Duodenal mucosa (tissue), 2 donors: ENCODE results near the gene C1orf105.

ENCODE experiments used
- H3K27ac ChIP-seq: one replicate; pipeline ENCODE4 v1.7.0; 2013; ENCODE audit warnings: low read depth, low read length
- H3K27me3 ChIP-seq, 2 donors: one replicate each; pipeline ENCODE4 v1.7.0; 2013; ENCODE audit warnings: low read length in 2 of 2, control low read depth in 1 of 2; ENCODE audit not compliant: insufficient read depth in 2 of 2, control insufficient read depth in 1 of 2
- H3K36me3 ChIP-seq, 2 donors: one replicate each; pipeline ENCODE4 v1.7.0; 2013; ENCODE audit warnings: low read length in 2 of 2, control low read depth in 1 of 2; ENCODE audit not compliant: insufficient read depth in 2 of 2, control insufficient read depth in 1 of 2
- H3K4me1 ChIP-seq, 2 donors: one replicate each; pipeline ENCODE4 v1.7.0; 2013; ENCODE audit warnings: low read length in 2 of 2, control low read depth in 1 of 2; ENCODE audit not compliant: insufficient read depth in 2 of 2, control insufficient read depth in 1 of 2
- H3K4me3 ChIP-seq, 2 donors: one replicate each; pipeline ENCODE4 v1.7.0; 2013; ENCODE audit warnings: low read length in 2 of 2, low read depth in 1 of 2
- H3K9ac ChIP-seq, 2 donors: one replicate each; pipeline ENCODE4 v1.7.0; 2013; ENCODE audit warnings: low read length in 2 of 2, low read depth in 1 of 2
- H3K9me3 ChIP-seq, 2 donors: one replicate each; pipeline ENCODE4 v1.7.0; 2013; ENCODE audit warnings: low read length in 2 of 2, control low read depth in 1 of 2; ENCODE audit not compliant: control insufficient read depth in 1 of 2

C1orf105 gene

GRCh38 chr1:172468296-172468695 lies 47.8 kb downstream of the C1orf105 start:
- no peak overlapping the region for H3K4me3 ChIP-seq
- H3K36me3 ChIP-seq, result no peaks in the 10 kb centered on the region
- no peak overlapping the region for H3K27ac ChIP-seq
- no peaks in the 10 kb centered on the region for H3K9me3 ChIP-seq
- no peaks in the 10 kb centered on the region for H3K27me3 ChIP-seq
- H3K9ac ChIP-seq, result no peak overlapping the region
- H3K4me1 ChIP-seq, result no peaks in the 10 kb centered on the region

DNA sequence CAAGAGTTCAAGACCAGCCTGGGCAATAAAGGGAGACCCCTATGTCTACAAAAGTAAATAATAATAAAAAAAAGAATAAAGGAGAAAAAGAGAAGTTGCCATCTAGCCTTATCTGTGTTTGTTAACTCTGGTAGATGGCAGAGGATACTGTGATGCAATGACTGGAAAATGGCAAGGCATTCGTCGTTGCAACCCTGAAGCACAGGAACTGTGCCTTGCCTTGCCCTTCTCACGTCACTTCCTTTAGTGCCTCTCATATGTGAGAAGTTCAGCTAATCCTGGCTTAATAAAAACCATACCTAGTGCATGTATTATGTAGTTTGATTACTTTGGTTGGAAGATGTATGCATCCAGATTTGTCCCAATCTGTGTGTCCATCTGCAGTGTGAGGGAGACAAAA lies 49.2 kb downstream of the C1orf105 start:
- H3K27me3 ChIP-seq, result no peaks in the 10 kb centered on the region

GRCh38 chr1:172470149-172470548 lies 49.7 kb downstream of the C1orf105 start:
- H3K4me1 ChIP-seq, result no peaks in the 10 kb centered on the region
- no peaks in the 10 kb centered on the region for H3K27me3 ChIP-seq
- no peak overlapping the region for H3K27ac ChIP-seq
- H3K9ac ChIP-seq, result no peak overlapping the region
- H3K9me3 ChIP-seq, result no peaks in the 10 kb centered on the region
- H3K4me3 ChIP-seq, result no peak overlapping the region
- H3K36me3 ChIP-seq, result no peaks in the 10 kb centered on the region

More for the DNA sequence above, 49.2 kb downstream of the C1orf105 start:
- Histone ChIP-seq H3K36me3 (no peaks in the 10 kb centered on the region), H3K27ac (no peak overlapping the region), H3K4me3 (no peak overlapping the region), H3K9me3 (no peaks in the 10 kb centered on the region), H3K9ac (no peak overlapping the region), H3K4me1 (no peaks in the 10 kb centered on the region)

DNA sequence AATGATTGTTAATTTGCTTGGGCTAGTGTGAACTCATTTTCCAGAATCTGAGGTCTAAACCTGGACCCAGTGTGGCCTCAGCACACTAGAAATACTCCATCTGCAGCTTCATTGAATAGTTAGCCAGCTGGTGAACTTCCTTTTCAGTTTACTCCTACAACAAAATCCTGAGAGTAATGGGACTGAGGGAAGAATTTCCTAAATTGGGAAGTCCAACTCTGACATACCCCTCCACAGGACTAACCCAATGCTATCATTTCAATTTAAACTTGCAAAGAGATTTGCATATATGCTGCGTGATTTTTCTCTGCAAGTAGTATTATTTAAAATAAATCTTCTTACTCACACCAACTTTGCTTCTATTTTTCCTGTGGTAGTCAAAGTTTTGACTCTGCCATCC lies 51.2 kb downstream of the C1orf105 start:
- no peaks in the 10 kb centered on the region for H3K9me3 ChIP-seq
- H3K27ac ChIP-seq, result no peak overlapping the region
- no peak overlapping the region for H3K9ac ChIP-seq
- no peaks in the 10 kb centered on the region for H3K36me3 ChIP-seq
- no peaks in the 10 kb centered on the region for H3K27me3 ChIP-seq
- no peak overlapping the region for H3K4me3 ChIP-seq
- no peaks in the 10 kb centered on the region for H3K4me1 ChIP-seq

GRCh38 chr1:172472495-172472894 lies 52.0 kb downstream of the C1orf105 start:
- no peak overlapping the region for H3K9ac ChIP-seq
- no peaks in the 10 kb centered on the region for H3K9me3 ChIP-seq
- no peak overlapping the region for H3K4me3 ChIP-seq
- H3K27me3 ChIP-seq, result no peaks in the 10 kb centered on the region
- H3K4me1 ChIP-seq, result no peaks in the 10 kb centered on the region
- no peak overlapping the region for H3K27ac ChIP-seq
- no peaks in the 10 kb centered on the region for H3K36me3 ChIP-seq

DNA sequence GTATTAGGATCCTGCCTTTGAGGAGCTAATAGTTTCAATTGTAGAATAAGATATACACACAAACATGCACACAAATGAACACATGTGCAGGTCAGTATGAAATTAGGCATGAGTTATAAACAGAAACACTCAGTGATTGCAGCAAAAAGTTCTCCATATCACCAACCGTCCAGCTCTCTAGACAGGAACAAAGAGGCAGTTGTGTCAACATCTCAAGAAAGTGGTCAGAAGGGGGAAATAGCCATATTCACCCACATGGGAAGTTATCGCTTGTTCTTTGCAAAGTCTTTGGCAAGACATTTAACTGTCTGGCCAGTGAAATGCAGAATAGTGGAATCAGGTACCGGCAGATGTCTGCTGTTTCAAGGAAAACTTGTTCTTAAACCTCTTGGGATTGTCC lies 52.8 kb downstream of the C1orf105 start:
- no peak overlapping the region for H3K9ac ChIP-seq
- H3K4me1 ChIP-seq, result no peaks in the 10 kb centered on the region
- H3K27ac ChIP-seq, result no peak overlapping the region
- H3K4me3 ChIP-seq, result no peak overlapping the region
- H3K36me3 ChIP-seq, result no peaks in the 10 kb centered on the region
- no peaks in the 10 kb centered on the region for H3K9me3 ChIP-seq
- H3K27me3 ChIP-seq, result no peaks in the 10 kb centered on the region

- no peaks in the 10 kb centered on the region for H3K9me3 ChIP-seq
- no peak overlapping the region for H3K9ac ChIP-seq
- no peaks in the 10 kb centered on the region for H3K27me3 ChIP-seq
- no peaks in the 10 kb centered on the region for H3K4me1 ChIP-seq
- H3K36me3 ChIP-seq, result no peaks in the 10 kb centered on the region
- no peak overlapping the region for H3K27ac ChIP-seq
- no peak overlapping the region for H3K4me3 ChIP-seq
Measured at GRCh38 chr1:172473842-172474241, 53.4 kb downstream of the C1orf105 start.

GRCh38 chr1:172476218-172476811 lies 55.8 kb downstream of the C1orf105 start:
- Histone ChIP-seq H3K4me1 (no peaks in the 10 kb centered on the region), H3K27me3 (no peaks in the 10 kb centered on the region), H3K4me3 (no peak overlapping the region), H3K27ac (no peak overlapping the region), H3K9me3 (no peaks in the 10 kb centered on the region), H3K36me3 (no peaks in the 10 kb centered on the region), H3K9ac (no peak overlapping the region)

- Histone ChIP-seq H3K27ac (no peak overlapping the region), H3K4me1 (no peaks in the 10 kb centered on the region), H3K36me3 (no peaks in the 10 kb centered on the region), H3K27me3 (no peaks in the 10 kb centered on the region), H3K4me3 (no peak overlapping the region), H3K9ac (no peak overlapping the region), H3K9me3 (no peaks in the 10 kb centered on the region)
Measured at GRCh38 chr1:172477216-172477615, 56.7 kb downstream of the C1orf105 start.

GRCh38 chr1:172477741-172478140 lies 57.3 kb downstream of the C1orf105 start:
- Histone ChIP-seq H3K4me3 (no peak overlapping the region), H3K27me3 (no peaks in the 10 kb centered on the region), H3K9me3 (no peaks in the 10 kb centered on the region), H3K27ac (no peak overlapping the region), H3K9ac (no peak overlapping the region), H3K4me1 (no peaks in the 10 kb centered on the region), H3K36me3 (no peaks in the 10 kb centered on the region)

GRCh38 chr1:172478485-172478884 lies 58.0 kb downstream of the C1orf105 start:
- no peak overlapping the region for H3K27ac ChIP-seq
- no peak overlapping the region for H3K9ac ChIP-seq
- H3K36me3 ChIP-seq, result no peaks in the 10 kb centered on the region
- H3K4me1 ChIP-seq, result no peaks in the 10 kb centered on the region
- no peaks in the 10 kb centered on the region for H3K9me3 ChIP-seq
- H3K4me3 ChIP-seq, result no peak overlapping the region
- no peaks in the 10 kb centered on the region for H3K27me3 ChIP-seq
